ENCODE data around the gene LSAMP. TPM values are rescaled to one million over a fixed set of nuclear protein-coding genes. Genes with fewer than 3 reads are reported as not detected.

LSAMP gene
- total RNA-seq, 1 experiment from 2014 or later: 0.90 TPM

- H3K4me1 ChIP-seq (ENCODE audit: insufficient read depth, low read length): no peaks in the 10 kb centered on the region
- H3K36me3 Mint-ChIP-seq (ENCODE audit: insufficient read depth in 1 of 3, low read depth in 3 of 3): no peaks in the 10 kb centered on the region
- no peak for TF ChIP-seq CTCF (conservative IDR thresholded peaks at IDR 0.05)
- no peak overlapping the region for H2BK120ac ChIP-seq (ENCODE audit: low read depth, low read length, poor library complexity, severe bottlenecking)
- H3K79me2 ChIP-seq (ENCODE audit: insufficient read depth, low read length): no peaks in the 10 kb centered on the region
- no peak overlapping the region for H2BK15ac ChIP-seq (ENCODE audit: low read depth, low read length)
- H3K23me2 ChIP-seq (ENCODE audit: insufficient read length, low read depth, low read length, poor library complexity, severe bottlenecking): no peaks in the 10 kb centered on the region
- H2BK5ac ChIP-seq (ENCODE audit: insufficient read length, low read length): no peak overlapping the region
- no peak for DNase-seq
- H3K18ac ChIP-seq (ENCODE audit: insufficient read length, low read depth, low read length): no peak overlapping the region
- H3K9me3 Mint-ChIP-seq: no peaks in the 10 kb centered on the region
- no peak overlapping the region for H3K14ac ChIP-seq (ENCODE audit: insufficient read depth, low read length)
- H3K27ac ChIP-seq (ENCODE audit: insufficient read length, low read depth, low read length): no peak overlapping the region
- no peak overlapping the region for H2AK5ac ChIP-seq (ENCODE audit: insufficient read length, low read length)
- H4K91ac ChIP-seq (ENCODE audit: insufficient read length, low read depth, low read length): no peak overlapping the region
- no peak overlapping the region for H2BK12ac ChIP-seq (ENCODE audit: insufficient read length, low read depth, low read length)
- no peak overlapping the region for H3K4me2 ChIP-seq (ENCODE audit: insufficient read depth, insufficient read length, low read length)
- no peak overlapping the region for H3K9ac ChIP-seq (ENCODE audit: extremely low read depth, insufficient read length, low read length)
- H3K4ac ChIP-seq (ENCODE audit: low read depth, low read length): no peak overlapping the region
- H4K20me1 ChIP-seq (ENCODE audit: control insufficient read depth, insufficient read depth, insufficient read length): no peaks in the 10 kb centered on the region
- H4K5ac ChIP-seq (ENCODE audit: insufficient read length, low read depth, low read length): no peak overlapping the region
- no peak overlapping the region for H2AFZ ChIP-seq (ENCODE audit: low read length)
- H3K27me3 Mint-ChIP-seq (ENCODE audit: low read depth): no peaks in the 10 kb centered on the region
- no peak overlapping the region for H3K27ac Mint-ChIP-seq
- H3K23ac ChIP-seq (ENCODE audit: insufficient read length, low read depth, low read length): no peak overlapping the region
- H3K27me3 ChIP-seq (ENCODE audit: insufficient read depth, low read length): no peaks in the 10 kb centered on the region
- H3K9me3 ChIP-seq (ENCODE audit: control insufficient read depth, low read depth, low read length): no peaks in the 10 kb centered on the region
- no peaks in the 10 kb centered on the region for H3K79me1 ChIP-seq (ENCODE audit: insufficient read depth, low read depth, low read length, poor library complexity, severe bottlenecking)
- no peak overlapping the region for H3T11ph ChIP-seq (ENCODE audit: low read length)
- no peak overlapping the region for H3K56ac ChIP-seq (ENCODE audit: insufficient read length, low read depth, low read length)
- peaks cover 8 to 9% of the 10 kb centered on the region in 2 experiments for H3K4me1 Mint-ChIP-seq
- no peak overlapping the region for H2BK20ac ChIP-seq (ENCODE audit: low read depth, low read length, poor library complexity, severe bottlenecking)
- no peak overlapping the region for H4K8ac ChIP-seq (replicated peaks; ENCODE audit: insufficient read length, low read depth, low read length)
- no peak overlapping the region for H3K4me3 Mint-ChIP-seq
Measured at GRCh38 chr3:115814006-115814405, 631.3 kb downstream of the LSAMP start.
